ENCODE measurements around the gene ABI1.

The ABI1 gene

DNA sequence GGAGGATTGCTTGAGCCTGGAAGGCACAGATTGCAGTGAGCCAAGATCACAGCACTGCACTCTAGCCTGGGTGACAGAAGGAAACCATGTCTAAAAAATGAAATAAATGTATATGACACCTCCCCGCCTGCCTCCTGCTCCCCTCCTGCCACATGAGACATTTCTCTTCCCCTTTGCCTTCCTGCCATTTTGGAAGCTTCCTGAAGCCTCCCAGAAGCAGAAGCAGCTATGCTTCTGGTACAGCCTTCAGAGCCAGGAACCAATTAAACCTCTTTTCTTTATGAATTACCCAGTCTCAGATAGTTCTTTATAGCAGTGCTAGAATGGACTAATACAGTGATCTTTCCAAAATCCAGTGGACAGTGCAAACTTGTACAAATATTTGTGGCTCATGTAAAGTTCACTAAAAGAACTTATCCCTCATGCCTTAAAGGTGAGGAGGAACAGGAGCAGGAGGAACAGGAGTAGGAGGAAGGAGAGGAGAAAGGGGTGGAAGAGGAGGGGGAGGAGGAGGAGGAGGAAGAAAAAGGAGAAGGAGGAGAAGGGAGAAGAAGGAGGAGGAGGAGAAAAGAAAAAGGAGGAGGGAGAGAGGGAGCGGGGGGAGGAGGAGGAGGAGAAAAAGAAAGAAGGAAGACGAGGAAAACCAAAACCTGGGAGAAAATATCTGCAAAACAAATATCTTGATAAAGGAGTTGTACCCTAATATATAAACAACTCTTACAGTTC, 2.8 kb upstream of the ABI1 start:
- Histone ChIP-seq H3K27ac (replicated peaks) (no peak overlapping the region), H3K4me3 (replicated peaks; ENCODE audit: insufficient read depth, low read length) (no peak overlapping the region), H3K27me3 (ENCODE audit: insufficient read depth, poor library complexity, severe bottlenecking) (no peaks in the 10 kb centered on the region)
- TF ChIP-seq SPI1 (IDR thresholded peaks at IDR 0.05; ENCODE audit: borderline replicate concordance, low read depth) (no peak), POLR2AphosphoS5 (IDR thresholded peaks at IDR 0.05; ENCODE audit: low read depth) (no peak), CTCF (IDR thresholded peaks at IDR 0.05; ENCODE audit: insufficient read depth, low read length) (no peak), GABPA (IDR thresholded peaks at IDR 0.05; ENCODE audit: low read depth) (no peak)
- TF ChIP-seq, protein P1, sequence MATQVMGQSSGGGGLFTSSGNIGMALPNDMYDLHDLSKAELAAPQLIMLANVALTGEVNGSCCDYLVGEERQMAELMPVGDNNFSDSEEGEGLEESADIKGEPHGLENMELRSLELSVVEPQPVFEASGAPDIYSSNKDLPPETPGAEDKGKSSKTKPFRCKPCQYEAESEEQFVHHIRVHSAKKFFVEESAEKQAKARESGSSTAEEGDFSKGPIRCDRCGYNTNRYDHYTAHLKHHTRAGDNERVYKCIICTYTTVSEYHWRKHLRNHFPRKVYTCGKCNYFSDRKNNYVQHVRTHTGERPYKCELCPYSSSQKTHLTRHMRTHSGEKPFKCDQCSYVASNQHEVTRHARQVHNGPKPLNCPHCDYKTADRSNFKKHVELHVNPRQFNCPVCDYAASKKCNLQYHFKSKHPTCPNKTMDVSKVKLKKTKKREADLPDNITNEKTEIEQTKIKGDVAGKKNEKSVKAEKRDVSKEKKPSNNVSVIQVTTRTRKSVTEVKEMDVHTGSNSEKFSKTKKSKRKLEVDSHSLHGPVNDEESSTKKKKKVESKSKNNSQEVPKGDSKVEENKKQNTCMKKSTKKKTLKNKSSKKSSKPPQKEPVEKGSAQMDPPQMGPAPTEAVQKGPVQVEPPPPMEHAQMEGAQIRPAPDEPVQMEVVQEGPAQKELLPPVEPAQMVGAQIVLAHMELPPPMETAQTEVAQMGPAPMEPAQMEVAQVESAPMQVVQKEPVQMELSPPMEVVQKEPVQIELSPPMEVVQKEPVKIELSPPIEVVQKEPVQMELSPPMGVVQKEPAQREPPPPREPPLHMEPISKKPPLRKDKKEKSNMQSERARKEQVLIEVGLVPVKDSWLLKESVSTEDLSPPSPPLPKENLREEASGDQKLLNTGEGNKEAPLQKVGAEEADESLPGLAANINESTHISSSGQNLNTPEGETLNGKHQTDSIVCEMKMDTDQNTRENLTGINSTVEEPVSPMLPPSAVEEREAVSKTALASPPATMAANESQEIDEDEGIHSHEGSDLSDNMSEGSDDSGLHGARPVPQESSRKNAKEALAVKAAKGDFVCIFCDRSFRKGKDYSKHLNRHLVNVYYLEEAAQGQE (IDR thresholded peaks at IDR 0.05; ENCODE audit: insufficient replicate concordance, low read depth): no peak
- DNase-seq (ENCODE audit: low read depth in 1 of 2, low spot score in 1 of 2): no peak

DNA sequence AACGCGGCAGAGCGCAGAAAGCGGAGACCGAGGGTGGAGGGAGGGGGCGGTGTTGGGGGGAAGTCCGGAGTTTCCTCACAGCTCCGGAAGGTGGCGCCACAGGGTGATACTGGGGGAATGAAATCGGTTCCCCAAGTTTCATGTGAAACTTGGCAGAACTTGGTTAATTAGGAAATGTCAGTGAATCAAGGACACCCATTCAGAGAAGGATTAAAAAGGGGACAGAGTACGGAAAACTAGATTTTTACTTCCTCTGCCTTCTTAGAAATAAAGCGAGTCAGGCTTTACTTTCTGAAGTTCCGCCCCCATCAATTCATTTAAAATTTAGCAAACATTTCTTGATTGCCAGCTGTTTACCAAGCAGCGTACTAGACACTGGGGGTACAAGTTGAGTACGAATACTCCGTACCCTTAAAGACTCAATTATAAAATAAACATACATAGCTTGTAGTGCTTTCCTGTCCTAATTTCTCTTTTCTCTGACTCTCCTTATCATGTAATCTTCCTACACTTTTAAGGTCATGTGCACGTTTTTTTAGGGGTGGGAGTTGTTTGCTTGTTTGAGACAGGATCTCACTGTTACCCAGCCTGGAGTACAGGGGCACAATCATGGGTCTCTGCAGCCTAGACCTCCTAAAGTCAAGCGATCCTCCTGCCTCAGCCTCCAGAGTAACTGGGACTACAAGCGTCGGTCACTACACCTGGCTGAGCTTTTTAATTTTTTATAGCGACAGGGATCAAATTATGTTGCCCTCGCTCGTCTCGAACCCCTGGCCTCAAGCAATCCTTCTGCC, 644 bp upstream of the ABI1 start:
- Histone ChIP-seq H3K4me3 (replicated peaks; ENCODE audit: insufficient read depth, low read length) (no peak overlapping the region), H3K27me3 (ENCODE audit: insufficient read depth, poor library complexity, severe bottlenecking) (no peaks in the 10 kb centered on the region), H3K27ac (replicated peaks) (no peak overlapping the region)
- TF ChIP-seq POLR2AphosphoS5 (IDR thresholded peaks at IDR 0.05; ENCODE audit: low read depth) (no peak), SPI1 (IDR thresholded peaks at IDR 0.05; ENCODE audit: borderline replicate concordance, low read depth) (no peak; the same call in 1 of the 2 replicates), GABPA (IDR thresholded peaks at IDR 0.05; ENCODE audit: low read depth) (no peak), CTCF (IDR thresholded peaks at IDR 0.05; ENCODE audit: insufficient read depth, low read length) (no peak)
- TF ChIP-seq, protein P1 (IDR thresholded peaks at IDR 0.05; ENCODE audit: insufficient replicate concordance, low read depth): no peak
- DNase-seq (ENCODE audit: low read depth in 1 of 2, low spot score in 1 of 2): no peak

GRCh38 chr10:26860102-26860442, 686 bp downstream of the ABI1 start:
- Histone ChIP-seq H3K27ac (replicated peaks) (peak overlapping the region; percentile 95), H3K4me3 (replicated peaks; ENCODE audit: insufficient read depth, low read length) (peak overlapping the region; percentile 68), H3K27me3 (ENCODE audit: insufficient read depth, poor library complexity, severe bottlenecking) (no peaks in the 10 kb centered on the region)
- DNase-seq (ENCODE audit: low read depth in 1 of 2, low spot score in 1 of 2): peak in 1 of 2 experiments; percentile 38
- TF ChIP-seq, protein P1 (IDR thresholded peaks at IDR 0.05; ENCODE audit: insufficient replicate concordance, low read depth): no peak
- TF ChIP-seq GABPA (IDR thresholded peaks at IDR 0.05; ENCODE audit: low read depth): no peak
- TF ChIP-seq CTCF (IDR thresholded peaks at IDR 0.05; ENCODE audit: insufficient read depth, low read length): no peak
- TF ChIP-seq POLR2AphosphoS5 (IDR thresholded peaks at IDR 0.05; ENCODE audit: low read depth): no peak
- no peak for TF ChIP-seq SPI1 (IDR thresholded peaks at IDR 0.05; ENCODE audit: borderline replicate concordance, low read depth)

All from HL-60 (cell line).